HG03354 (cell line): ENCODE data around the gene TLR9.
A peak's percentile ranks its signal among the peaks of the same experiment; 100 is the strongest.

Source experiments
- ATAC-seq: cut with Tn5 transposase; IDR thresholded peaks from one replicate; pipeline ENCODE4 v1.9.1; 2021; ENCODE audit warnings: mild to moderate bottlenecking; ENCODE audit not compliant: unreplicated experiment, poor library complexity, severe bottlenecking

Gene TLR9

DNA sequence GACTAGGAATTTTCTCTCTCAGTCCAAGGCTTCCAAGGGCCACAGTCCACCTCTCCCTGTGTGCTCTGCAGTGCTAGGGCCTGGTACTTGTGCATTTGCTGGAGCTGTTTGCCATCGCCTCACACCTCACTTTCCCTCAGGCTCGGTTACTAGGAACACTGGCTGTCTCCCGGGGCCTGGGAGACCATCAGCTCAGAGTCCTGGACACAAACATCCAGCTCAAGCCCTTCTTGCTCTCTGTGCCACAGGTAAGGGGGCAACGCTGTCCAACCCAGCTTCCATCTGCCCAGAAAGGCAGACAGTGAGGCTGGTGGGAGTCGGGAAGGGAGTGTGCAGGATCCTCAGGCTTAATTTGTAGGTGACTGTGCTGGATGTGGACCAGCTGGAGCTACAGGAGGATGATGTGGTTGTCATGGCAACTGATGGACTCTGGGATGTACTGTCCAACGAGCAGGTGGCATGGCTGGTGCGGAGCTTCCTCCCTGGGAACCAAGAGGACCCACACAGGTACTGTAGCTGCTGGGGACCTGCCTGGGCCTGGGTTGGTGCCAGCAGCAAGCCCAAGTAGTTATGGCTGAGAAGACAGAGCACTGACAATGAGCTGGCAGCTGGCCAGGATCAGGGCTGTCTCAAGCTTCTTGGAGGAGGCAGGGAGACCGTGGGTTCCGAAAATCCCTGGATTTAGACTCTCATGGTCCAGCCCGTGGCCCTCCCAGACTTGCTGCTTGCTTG, 23.5 kb upstream of the TLR9 start:
- ATAC-seq, result no peak

- ATAC-seq, result no peak
Measured at GRCh38 chr3:52248165-52248541, 22.7 kb upstream of the TLR9 start.

- ATAC-seq, result no peak
Measured at GRCh38 chr3:52247409-52248164, 22.1 kb upstream of the TLR9 start.

GRCh38 chr3:52246728-52247408, 21.4 kb upstream of the TLR9 start:
- ATAC-seq, result no peak

GRCh38 chr3:52246264-52246620, 20.8 kb upstream of the TLR9 start:
- ATAC-seq, result no peak

DNA sequence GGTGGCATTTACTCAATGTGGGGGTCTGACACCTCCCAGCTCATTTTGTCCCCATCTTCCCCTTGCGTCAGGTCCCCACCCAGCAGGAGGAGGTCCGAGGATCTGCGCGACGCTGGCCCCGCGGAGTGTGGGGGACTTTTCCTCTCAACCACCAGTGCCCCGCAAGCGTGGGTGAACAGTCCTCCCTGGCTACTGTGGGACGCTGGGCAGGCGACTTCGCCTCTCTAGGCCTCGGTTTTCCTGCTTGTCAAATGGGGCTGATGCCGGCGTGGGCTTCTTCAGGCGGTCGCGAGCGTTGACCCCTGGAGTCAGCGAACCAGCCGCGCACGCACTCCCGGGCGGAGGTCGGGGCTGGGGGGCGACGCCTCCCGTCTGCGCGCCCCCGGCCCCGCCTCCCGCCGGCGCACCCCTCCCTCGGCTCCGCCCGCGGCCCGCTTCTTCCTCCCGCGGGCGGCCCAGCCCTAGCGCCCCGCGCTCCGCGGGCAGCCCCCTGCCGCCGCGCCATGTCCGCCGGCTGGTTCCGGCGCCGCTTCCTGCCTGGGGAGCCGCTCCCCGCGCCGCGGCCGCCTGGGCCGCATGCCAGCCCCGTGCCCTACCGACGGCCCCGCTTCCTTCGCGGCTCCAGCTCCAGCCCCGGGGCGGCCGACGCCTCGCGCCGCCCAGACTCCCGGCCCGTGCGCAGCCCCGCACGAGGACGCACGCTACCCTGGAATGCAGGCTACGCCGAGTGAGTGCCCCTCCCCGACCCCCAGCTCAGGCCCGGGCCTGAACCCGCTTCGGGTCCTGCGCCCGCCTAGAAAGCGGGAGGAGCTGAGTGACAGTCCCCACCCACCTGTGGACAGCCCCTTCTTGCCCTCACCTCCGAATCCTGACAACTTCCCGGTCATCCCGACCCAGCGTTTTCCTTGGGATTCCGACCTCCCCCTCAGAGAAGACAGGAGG, 20.1 kb upstream of the TLR9 start, which contains the start of gene PPM1M:
Gene PPM1M (plus strand): TSS at position 438 of the 942 bp plus-strand sequence. CDS start 66 bp downstream, at position 504.
- no peak for ATAC-seq

GRCh38 chr3:52243791-52244628, 18.6 kb upstream of the TLR9 start:
- ATAC-seq, result peak; percentile 46

GRCh38 chr3:52242039-52242438, 16.6 kb upstream of the TLR9 start:
- ATAC-seq, result no peak

DNA sequence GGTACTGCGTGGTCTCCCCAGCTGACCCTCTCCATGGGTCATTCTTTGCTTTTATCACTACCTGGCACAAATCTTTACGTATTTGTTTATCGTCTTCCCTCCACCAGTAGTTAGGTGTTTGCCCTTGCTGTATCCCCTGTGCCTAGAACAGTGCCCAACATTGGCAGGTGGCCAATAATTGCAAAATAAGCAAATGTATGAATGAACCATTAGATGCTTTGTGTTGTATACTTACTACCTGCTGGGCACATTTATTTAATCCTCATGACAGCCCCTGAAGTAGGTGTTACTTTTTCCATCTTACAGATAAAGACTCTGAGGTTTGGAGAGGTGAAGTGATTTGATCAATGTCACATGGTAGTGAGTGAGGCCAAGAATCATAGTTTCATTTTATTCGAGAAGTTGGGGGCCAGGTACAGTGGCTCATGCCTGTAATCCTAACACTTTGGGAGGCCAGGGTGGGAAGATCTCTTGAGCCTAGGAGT, 15.5 kb upstream of the TLR9 start:
- ATAC-seq, result no peak

- no peak for ATAC-seq
Measured at GRCh38 chr3:52240059-52240885, 14.8 kb upstream of the TLR9 start.

GRCh38 chr3:52238761-52239701, 13.6 kb upstream of the TLR9 start, which contains the start of gene TWF2:
Gene TWF2, minus strand, starts transcription at chr3:52239158. Its CDS starts 142 bp downstream, at chr3:52239016.
- ATAC-seq, result peak; percentile 84

DNA sequence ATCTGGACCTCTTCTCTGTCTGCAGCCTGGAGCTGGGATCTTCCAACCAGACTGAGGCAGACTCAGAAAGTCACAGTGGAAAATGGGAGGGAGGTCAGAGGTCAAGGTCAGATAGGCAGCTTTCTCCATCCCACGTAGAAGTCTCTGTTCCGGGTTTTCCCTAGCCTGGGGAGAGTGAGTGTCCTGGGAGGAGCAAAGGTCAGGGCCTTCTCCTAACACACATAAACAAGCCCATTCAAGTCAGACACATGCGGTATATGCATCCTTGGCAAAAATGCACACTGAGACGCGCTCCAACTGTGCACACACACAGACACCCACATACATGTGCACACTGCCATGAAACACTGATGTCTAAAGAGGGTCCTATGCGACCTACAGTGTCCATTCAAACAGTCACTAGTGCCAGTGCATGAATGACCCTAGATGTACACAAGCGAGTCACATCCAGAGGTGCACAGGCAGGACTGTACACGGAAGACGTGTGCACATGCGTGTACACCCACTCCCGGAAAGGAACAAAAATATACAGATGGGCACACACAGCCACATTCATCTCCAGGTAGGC, 12.8 kb upstream of the TLR9 start:
- ATAC-seq, result peak; percentile 2

DNA sequence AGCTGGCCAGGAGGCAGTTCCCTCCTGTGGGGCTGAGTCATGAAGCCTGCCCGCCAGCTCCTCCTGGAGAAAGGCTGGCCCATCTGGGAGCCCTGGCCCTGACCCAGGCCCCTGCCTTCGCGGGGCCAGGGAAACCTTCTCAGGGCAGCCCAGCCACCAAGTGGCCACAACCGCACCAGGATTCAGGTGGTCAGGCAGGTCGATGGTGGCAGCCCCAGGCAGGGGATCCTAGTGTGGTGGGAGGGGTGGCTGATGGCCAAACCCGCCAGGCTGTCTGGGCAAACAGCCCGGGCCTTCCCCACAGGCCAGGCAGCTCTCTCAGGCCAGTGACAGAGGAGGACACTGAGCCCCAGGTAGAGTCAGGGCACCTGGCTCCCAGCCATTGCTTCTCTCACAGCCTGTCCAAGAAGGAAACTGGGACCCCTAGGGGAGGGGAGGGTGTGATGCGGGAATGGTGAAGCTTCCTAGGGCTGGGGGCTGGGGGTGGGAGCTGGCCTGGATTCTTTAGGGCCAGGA, 12.3 kb upstream of the TLR9 start:
- ATAC-seq, result no peak

DNA sequence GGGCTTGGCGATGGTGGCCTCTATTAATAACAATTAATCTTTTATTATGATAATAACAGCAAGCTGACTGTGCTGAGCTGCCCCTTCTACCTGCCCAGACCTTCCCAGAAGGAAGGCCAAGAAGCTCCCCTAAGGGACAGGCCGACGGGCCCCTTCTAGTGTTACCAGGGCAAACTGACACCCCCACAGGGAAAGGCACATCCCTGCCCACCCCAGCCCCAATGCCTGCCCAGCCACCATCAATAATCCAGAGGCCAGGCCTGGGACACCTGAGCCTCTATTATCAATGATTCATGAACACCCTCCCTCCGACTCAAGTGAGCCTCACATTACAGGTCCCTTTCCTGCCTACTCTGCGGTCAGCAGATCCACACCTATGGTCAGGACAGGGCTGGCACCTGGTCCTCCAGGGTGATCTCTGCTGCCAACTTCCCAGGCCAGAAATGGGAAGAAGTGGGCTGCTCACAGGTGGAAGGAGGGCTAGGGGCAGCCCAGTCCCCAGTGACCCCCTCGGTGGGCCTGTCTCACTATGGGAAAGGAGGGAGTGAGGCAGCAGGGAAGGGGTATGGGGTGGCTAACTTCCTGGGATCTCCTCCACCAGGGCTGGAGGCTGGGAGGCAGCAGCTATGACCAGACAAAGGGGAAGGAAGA, 11.7 kb upstream of the TLR9 start:
- ATAC-seq, result no peak

DNA sequence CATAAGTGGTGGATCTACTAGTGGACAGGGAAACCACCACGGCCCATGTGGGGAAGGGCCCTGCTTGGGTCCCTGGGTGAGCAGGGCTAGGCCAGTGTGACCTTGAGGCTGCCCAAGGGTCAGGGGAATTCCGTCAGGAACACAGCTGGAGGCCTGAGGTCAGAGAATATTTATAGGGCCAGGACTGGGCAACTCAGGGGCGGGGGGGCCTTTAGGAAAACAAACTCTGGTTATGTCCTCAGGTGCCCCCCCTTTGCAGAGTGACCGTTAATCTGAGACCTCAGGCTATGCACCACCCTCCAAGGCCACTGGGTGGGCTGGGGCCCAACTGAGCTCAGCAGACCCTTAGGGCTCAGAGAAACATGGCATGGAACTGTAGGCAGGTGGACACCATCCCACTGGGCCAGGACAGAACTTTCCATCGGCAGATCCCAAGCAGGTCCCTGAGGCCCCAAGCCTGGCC, 11.0 kb upstream of the TLR9 start:
- ATAC-seq, result no peak
